Measurements from ENCODE around the gene OTUB1. TPM values are rescaled to one million over a fixed set of nuclear protein-coding genes. Genes with fewer than 3 reads are reported as not detected.

OTUB1 gene
- total and polyA plus RNA-seq, 9 of the 15 experiments (the other 6 are each of a cell fraction or from before 2014, with no cell fraction given) = 29.5 to 134 (median 66.1) TPM

- peak in 1 of 3 experiments; percentile 34 for TF ChIP-seq YY1 (IDR thresholded peaks at IDR 0.05; ENCODE audit: borderline replicate concordance in 1 of 3, control insufficient read depth in 1 of 3, extremely low read depth in 1 of 3, insufficient read depth in 3 of 3, insufficient read length in 1 of 3, insufficient replicate concordance in 2 of 3, low read depth in 1 of 3, low read length in 2 of 3)
- no peak for TF ChIP-seq MYBL2 (IDR thresholded peaks at IDR 0.05; ENCODE audit: low read depth)
- no peak for TF ChIP-seq MYBL2 (CRISPR knock-in tag; IDR thresholded peaks at IDR 0.05; ENCODE audit: borderline replicate concordance)
- no peak for TF ChIP-seq ZNF449 (CRISPR knock-in tag; IDR thresholded peaks at IDR 0.05)
- no peak for TF ChIP-seq ZNF57 (CRISPR knock-in tag; IDR thresholded peaks at IDR 0.05)
- peak in 1 of 2 experiments; percentile 66; a peak in 1 of 3 replicates for TF ChIP-seq CBX3 (IDR thresholded peaks at IDR 0.05; ENCODE audit: borderline replicate concordance in 1 of 2, low read length in 2 of 2)
- no peak for TF ChIP-seq ZNF165 (CRISPR knock-in tag; IDR thresholded peaks at IDR 0.05; ENCODE audit: borderline replicate concordance)
- no peak for TF ChIP-seq CHCHD3 (CRISPR knock-in tag; IDR thresholded peaks at IDR 0.05)
- no peak for TF ChIP-seq ELF4 (CRISPR knock-in tag; IDR thresholded peaks at IDR 0.05)
- TF ChIP-seq, protein P1, sequence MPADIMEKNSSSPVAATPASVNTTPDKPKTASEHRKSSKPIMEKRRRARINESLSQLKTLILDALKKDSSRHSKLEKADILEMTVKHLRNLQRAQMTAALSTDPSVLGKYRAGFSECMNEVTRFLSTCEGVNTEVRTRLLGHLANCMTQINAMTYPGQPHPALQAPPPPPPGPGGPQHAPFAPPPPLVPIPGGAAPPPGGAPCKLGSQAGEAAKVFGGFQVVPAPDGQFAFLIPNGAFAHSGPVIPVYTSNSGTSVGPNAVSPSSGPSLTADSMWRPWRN (IDR thresholded peaks at IDR 0.05; ENCODE audit: low read depth) = peak; percentile 95
- TF ChIP-seq HDAC6 (IDR thresholded peaks at IDR 0.05; ENCODE audit: low read depth, low read length) = no peak
- TF ChIP-seq STAG1 (CRISPR knock-in tag; IDR thresholded peaks at IDR 0.05; ENCODE audit: borderline replicate concordance) = no peak
- TF ChIP-seq RFX1 (IDR thresholded peaks at IDR 0.05) = no peak
- TF ChIP-seq RUNX1 (IDR thresholded peaks at IDR 0.05; ENCODE audit: low read depth) = peak; percentile 72; the same call in 1 of the 2 replicates
- TF ChIP-seq ARID4B (CRISPR knock-in tag; IDR thresholded peaks at IDR 0.05) = no peak
- no peak for TF ChIP-seq MCM3 (IDR thresholded peaks at IDR 0.05)
- no peak for TF ChIP-seq NFYB (IDR thresholded peaks at IDR 0.05; ENCODE audit: extremely low read depth, insufficient read length)
- TF ChIP-seq, protein P2, sequence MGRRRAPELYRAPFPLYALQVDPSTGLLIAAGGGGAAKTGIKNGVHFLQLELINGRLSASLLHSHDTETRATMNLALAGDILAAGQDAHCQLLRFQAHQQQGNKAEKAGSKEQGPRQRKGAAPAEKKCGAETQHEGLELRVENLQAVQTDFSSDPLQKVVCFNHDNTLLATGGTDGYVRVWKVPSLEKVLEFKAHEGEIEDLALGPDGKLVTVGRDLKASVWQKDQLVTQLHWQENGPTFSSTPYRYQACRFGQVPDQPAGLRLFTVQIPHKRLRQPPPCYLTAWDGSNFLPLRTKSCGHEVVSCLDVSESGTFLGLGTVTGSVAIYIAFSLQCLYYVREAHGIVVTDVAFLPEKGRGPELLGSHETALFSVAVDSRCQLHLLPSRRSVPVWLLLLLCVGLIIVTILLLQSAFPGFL (CRISPR knock-in tag; IDR thresholded peaks at IDR 0.05) = no peak
- TF ChIP-seq ZNF707 (CRISPR knock-in tag; conservative IDR thresholded peaks at IDR 0.05) = no peak
- peak; percentile 89; the same call in 1 of the 2 replicates for TF ChIP-seq ESRRA (IDR thresholded peaks at IDR 0.05; ENCODE audit: borderline replicate concordance, low read depth)
- no peak for TF ChIP-seq XRCC4 (IDR thresholded peaks at IDR 0.05; ENCODE audit: extremely low read depth, insufficient read depth, insufficient read length)
Measured at GRCh38 chr11:64007629-64008282, 21.5 kb downstream of the OTUB1 start (continued).

All from K562 (cell line).